Stimulated activated CD8-positive, alpha-beta memory T cell treated with anti-CD3 and anti-CD28 coated beads, Interleukin-12 subunit alpha, Interleukin-12 subunit beta, amount 100 ng/mL, for 4 hours (primary cell): ENCODE data around the gene MBD3L1.

ENCODE experiments used
- DNase-seq: peaks from one replicate; pipeline ENCODE4 v3.0.0-alpha.2; 2020; ENCODE audit warnings: low read depth

Gene MBD3L1

GRCh38 chr19:8832132-8833021 lies at the start of gene MBD3L1, which contains the start of gene ZNF558:
Gene MBD3L1, plus strand, starts transcription at chr19:8832377. Its CDS starts 10,302 bp downstream, at chr19:8842679.
Gene ZNF558, minus strand, starts transcription at chr19:8832304. Its CDS starts 9,645 bp downstream, at chr19:8822659.
- peak; percentile 97 for DNase-seq

- no peak for DNase-seq
These were observed 37.4 kb upstream of the MBD3L1 start for GRCh38 chr19:8794823-8795222.

- DNase-seq = no peak
These were observed 25.5 kb upstream of the MBD3L1 start for GRCh38 chr19:8806661-8807060.

GRCh38 chr19:8811315-8812172 lies 20.6 kb upstream of the MBD3L1 start:
- no peak for DNase-seq

GRCh38 chr19:8814176-8814575 lies 18.0 kb upstream of the MBD3L1 start:
- no peak for DNase-seq

GRCh38 chr19:8815780-8816179 lies 16.4 kb upstream of the MBD3L1 start:
- DNase-seq = no peak

GRCh38 chr19:8820234-8820633 lies 11.9 kb upstream of the MBD3L1 start:
- no peak for DNase-seq

- no peak for DNase-seq
These were observed 10.4 kb upstream of the MBD3L1 start for GRCh38 chr19:8821748-8822241.

GRCh38 chr19:8826371-8826770 lies 5.8 kb upstream of the MBD3L1 start:
- no peak for DNase-seq

- DNase-seq = no peak
These were observed 4.9 kb upstream of the MBD3L1 start for GRCh38 chr19:8827277-8827676.

GRCh38 chr19:8831373-8831772 lies 804 bp upstream of the MBD3L1 start:
- DNase-seq = no peak

GRCh38 chr19:8831832-8832131 lies 395 bp upstream of the MBD3L1 start:
- DNase-seq = no peak

- no peak for DNase-seq
These were observed 3.3 kb downstream of the MBD3L1 start for GRCh38 chr19:8835446-8835845.

GRCh38 chr19:8835877-8836276 lies 3.7 kb downstream of the MBD3L1 start:
- no peak for DNase-seq

GRCh38 chr19:8840708-8841107 lies 8.5 kb downstream of the MBD3L1 start:
- no peak for DNase-seq

GRCh38 chr19:8846819-8847218 lies 14.6 kb downstream of the MBD3L1 start:
- DNase-seq = no peak

GRCh38 chr19:8849232-8849631 lies 17.1 kb downstream of the MBD3L1 start:
- DNase-seq = no peak

- no peak for DNase-seq
These were observed 18.3 kb downstream of the MBD3L1 start for GRCh38 chr19:8850488-8850887.

GRCh38 chr19:8858260-8858659 lies 26.1 kb downstream of the MBD3L1 start:
- DNase-seq = no peak

- DNase-seq = no peak
These were observed 34.2 kb downstream of the MBD3L1 start for GRCh38 chr19:8866344-8866743.

- DNase-seq = no peak
These were observed 45.9 kb downstream of the MBD3L1 start for GRCh38 chr19:8877854-8878705.
